HCT116 (cell line): ENCODE data around the gene KRT2. TPM values are rescaled to one million over a fixed set of nuclear protein-coding genes. Genes with fewer than 3 reads are reported as not detected.

ENCODE experiments used
- ATAC-seq: fragments of 200-7000 bp; cut with Tn5 transposase; 2 replicates; pipeline ENCODE4 v1.9.1; 2020; ENCODE audit warnings: mild to moderate bottlenecking, moderate library complexity
- BruUV-seq: library from RNA; stranded (reverse); fragments of 400-500 nt; replicated peaks from 2 replicates; lab custom pipeline; 2021; lab: Mats Ljungman, UMichigan
- CTCF ChIA-PET: fragments of 300-600 bp; sonication (Branson Sonifier 250); formaldehyde crosslinking; loops from one replicate; lab custom pipeline; 2021; ENCODE audit warnings: antibody characterized with exemption; lab: Charles Lee
- POLR2A ChIA-PET: fragments of 300-600, 350-600 bp; sonication (Branson Sonifier 250); formaldehyde crosslinking; loops from one replicate; lab custom pipeline; 2021; ENCODE audit warnings: antibody characterized with exemption; lab: Charles Lee
- RAD21 ChIA-PET, 2 experiments: fragments of 300-600 bp; sonication (Branson Sonifier 250); formaldehyde crosslinking; loops; one replicate each; lab custom pipeline; 2023; ENCODE audit warnings: low total read pairs in 2 of 2; ENCODE audit not compliant: uncharacterized antibody in 2 of 2, unreplicated experiment in 2 of 2, low non-redundant PET in 1 of 2; lab: Charles Lee
- DNase-seq: peaks from one replicate; pipeline ENCODE4 v3.0.0-alpha.2; 2010; ENCODE audit warnings: low read depth, low spot score
- H2AFZ ChIP-seq: fragments of 200-600 bp; shearing (Covaris generic), sonication (generic); 2 replicates; pipeline ENCODE4 v1.6.1; 2017; ENCODE audit warnings: low read depth, mixed run types, mixed read lengths, antibody characterized with exemption, low read length; ENCODE audit not compliant: poor library complexity, severe bottlenecking
- H3K27ac ChIP-seq: 2 replicates; pipeline ENCODE4 v1.5.1; 2012; ENCODE audit warnings: low read depth, low read length
- H3K27me3 ChIP-seq: fragments of 200-600 bp; sonication (generic); 2 replicates; pipeline ENCODE4 v1.6.1; 2016; ENCODE audit warnings: mixed run types, low read length, mixed read lengths; ENCODE audit not compliant: insufficient read depth
- H3K36me3 ChIP-seq, 2 experiments: fragments of 200-500 bp in 1 of 2; fragments of 200-600 bp in 1 of 2; sonication (Bioruptor generic) in 1 of 2; sonication (generic) in 1 of 2; 2 replicates each; pipeline versions ENCODE4 v1.5.1 to v1.6.1; 2014 to 2016; ENCODE audit warnings: low read length in 2 of 2, inconsistent platforms in 1 of 2, mixed read lengths in 1 of 2, mixed run types in 1 of 2; ENCODE audit not compliant: insufficient read depth in 2 of 2, control insufficient read depth in 1 of 2
- H3K4me1 ChIP-seq, 2 experiments: fragments of 200-600 bp in 1 of 2; sonication (generic) in 1 of 2; 2 replicates each; pipeline versions ENCODE4 v1.5.1 to v1.6.1; 2012 to 2017; ENCODE audit warnings: low read length in 2 of 2, inconsistent platforms in 1 of 2, mild to moderate bottlenecking in 1 of 2, mixed read lengths in 1 of 2, mixed run types in 1 of 2, moderate library complexity in 1 of 2; ENCODE audit not compliant: insufficient read depth in 2 of 2, control insufficient read depth in 1 of 2
- H3K4me2 ChIP-seq: fragments of 200-600 bp; sonication (generic); 2 replicates; pipeline ENCODE4 v1.6.1; 2017; ENCODE audit warnings: mixed run types, low read length, mixed read lengths
- H3K4me3 ChIP-seq, 2 experiments: fragments of 200-600 bp in 1 of 2; sonication (generic) in 1 of 2; replicated peaks in 1 of 2; 2 replicates each; pipeline ENCODE4 v1.5.1; 2011 to 2016; ENCODE audit warnings: low read length in 2 of 2, control low read depth in 1 of 2, low read depth in 1 of 2, mild to moderate bottlenecking in 1 of 2, mixed read lengths in 1 of 2, mixed run types in 1 of 2
- H3K79me2 ChIP-seq: fragments of 200-600 bp; sonication (generic); 2 replicates; pipeline ENCODE4 v1.6.1; 2017; ENCODE audit warnings: mild to moderate bottlenecking, mixed run types, low read length, moderate library complexity, mixed read lengths; ENCODE audit not compliant: insufficient read depth
- H3K9ac ChIP-seq: fragments of 200-600 bp; sonication (generic); 2 replicates; pipeline ENCODE4 v1.6.1; 2016; ENCODE audit warnings: low read length, mixed read lengths
- H3K9me2 ChIP-seq: fragments of 200-600 bp; sonication (generic), shearing (Covaris generic); 2 replicates; pipeline ENCODE4 v1.6.1; 2017; ENCODE audit warnings: mixed run types, mild to moderate bottlenecking, moderate library complexity; ENCODE audit not compliant: insufficient read depth
- H3K9me3 ChIP-seq, 2 experiments: fragments of 200-500 bp in 1 of 2; fragments of 200-600 bp in 1 of 2; sonication (Bioruptor generic) in 1 of 2; sonication (generic) in 1 of 2; 2 replicates each; pipeline ENCODE4 v1.6.1; 2014 to 2017; ENCODE audit warnings: low read length in 2 of 2, mixed read lengths in 2 of 2, inconsistent platforms in 1 of 2, low read depth in 1 of 2, mild to moderate bottlenecking in 1 of 2, mixed run types in 1 of 2, moderate library complexity in 1 of 2; ENCODE audit not compliant: control insufficient read depth in 1 of 2, insufficient read depth in 1 of 2
- H4K20me1 ChIP-seq: fragments of 200-600 bp; sonication (generic), shearing (Covaris generic); 2 replicates; pipeline ENCODE4 v1.6.1; 2017; ENCODE audit warnings: mixed run types, mild to moderate bottlenecking, moderate library complexity; ENCODE audit not compliant: insufficient read depth
- ATF3 ChIP-seq: IDR thresholded peaks from 2 replicates; pipeline ENCODE4 v1.6.1; 2012
- CBX3 ChIP-seq: IDR thresholded peaks from 2 replicates; pipeline ENCODE4 v1.6.1; 2012; ENCODE audit warnings: low read depth
- CTCF ChIP-seq, 3 experiments: fragments of 200-600 bp in 1 of 3; sonication (generic) in 1 of 3; IDR thresholded peaks in 2 of 3; conservative IDR thresholded peaks in 1 of 3; 2 replicates each; pipeline ENCODE4 v1.5.1; 2012 to 2017; ENCODE audit warnings: low read depth in 2 of 3, low read length in 2 of 3, antibody characterized with exemption in 1 of 3, borderline replicate concordance in 1 of 3, control low read depth in 1 of 3, mild to moderate bottlenecking in 1 of 3, mixed read lengths in 1 of 3, mixed run types in 1 of 3, moderate library complexity in 1 of 3; ENCODE audit not compliant: insufficient read depth in 1 of 3
- EGR1 ChIP-seq: IDR thresholded peaks from 2 replicates; pipeline ENCODE4 v1.6.1; 2012; ENCODE audit warnings: low read depth
- ELF1 ChIP-seq: IDR thresholded peaks from 2 replicates; pipeline ENCODE4 v1.6.1; 2012; ENCODE audit warnings: low read depth, borderline replicate concordance
- EZH2phosphoT487 ChIP-seq: fragments of 200-600 bp; IDR thresholded peaks from 2 replicates; pipeline ENCODE4 v1.6.1; 2018; ENCODE audit warnings: antibody characterized with exemption, borderline replicate concordance
- FOSL1 ChIP-seq: IDR thresholded peaks from 2 replicates; pipeline ENCODE4 v1.6.1; 2012; ENCODE audit warnings: low read depth
- JUND ChIP-seq: IDR thresholded peaks from 2 replicates; pipeline ENCODE4 v1.6.1; 2012
- MAX ChIP-seq: IDR thresholded peaks from 2 replicates; pipeline ENCODE4 v1.6.1; 2012
- POLR2A ChIP-seq: IDR thresholded peaks from 2 replicates; pipeline ENCODE4 v1.7.0; 2011; ENCODE audit warnings: borderline replicate concordance; ENCODE audit not compliant: insufficient read depth, insufficient read length; ENCODE audit errors: extremely low read depth
- POLR2AphosphoS5 ChIP-seq: IDR thresholded peaks from 2 replicates; pipeline ENCODE4 v1.6.1; 2011; ENCODE audit warnings: mild to moderate bottlenecking, low read depth, low read length, moderate library complexity
- SIN3A ChIP-seq: IDR thresholded peaks from 2 replicates; pipeline ENCODE4 v1.6.1; 2012; ENCODE audit warnings: low read depth
- SP1 ChIP-seq: IDR thresholded peaks from 2 replicates; pipeline ENCODE4 v1.6.1; 2012; ENCODE audit warnings: low read depth
- TCF7L2 ChIP-seq: IDR thresholded peaks from 2 replicates; pipeline ENCODE4 v1.7.0; 2011; ENCODE audit warnings: borderline replicate concordance, inconsistent platforms; ENCODE audit not compliant: insufficient read depth, insufficient read length; ENCODE audit errors: extremely low read depth
- YY1 ChIP-seq: IDR thresholded peaks from 2 replicates; pipeline ENCODE4 v1.6.1; 2011; ENCODE audit warnings: low read length, low read depth, moderate library complexity, mild to moderate bottlenecking; ENCODE audit not compliant: insufficient replicate concordance; ENCODE audit errors: extremely low read depth
- ZFX ChIP-seq: fragments of 450-650 bp; IDR thresholded peaks from 2 replicates; pipeline ENCODE4 v1.6.1; 2017
- ZNF274 ChIP-seq: fragments of 200-500 bp; sonication (Bioruptor generic); IDR thresholded peaks from 2 replicates; pipeline ENCODE4 v1.6.1; 2014; ENCODE audit warnings: mild to moderate bottlenecking, low read depth, low read length, inconsistent platforms
- intact Hi-C: fragments of 100-400 bp; cut with micrococcal nuclease; formaldehyde crosslinking; loops from 2 replicates; pipeline ENCODE4 v1.10.0; 2022
- total RNA-seq: library from RNA; stranded (reverse); gene quantifications from one replicate; pipeline ENCODE4 v1.2.1, GENCODE V29; 2021; ENCODE audit not compliant: unreplicated experiment

Gene KRT2
- total RNA-seq, 1 experiment from 2014 or later = not detected

- H3K79me2 ChIP-seq = no peaks in the 10 kb centered on the region
- intact Hi-C loops = no loop called here
- no peaks in the 10 kb centered on the region for H3K36me3 ChIP-seq
- H3K9ac ChIP-seq = no peak overlapping the region
- H3K4me1 ChIP-seq = peaks cover 15 to 21% of the 10 kb centered on the region in 2 experiments
- POLR2A ChIA-PET = no interaction called here
- no peaks in the 10 kb centered on the region for H4K20me1 ChIP-seq
- 0 out of 2 replicates have a peak, but pooled peaks cover 3% of the 10 kb centered on the region for H3K27me3 ChIP-seq
- CTCF ChIA-PET = interaction anchor here (1.1 to 2.3 kb wide), 3 partner anchors 11 to 260 kb away, joined by 3 to 7 read pairs (median 4); no protein-coding TSS in a partner anchor
- H3K9me2 ChIP-seq = no peaks in the 10 kb centered on the region
- BruUV-seq = no TSS peak
- 0 out of 2 replicates have a peak, but pooled peaks have one; percentile 42 for TF ChIP-seq MAX
- TF ChIP-seq JUND = peak; percentile 53; the same call in 1 of the 2 replicates
- TF ChIP-seq CBX3 = peak; percentile 59; the same call in 1 of the 2 replicates
- TF ChIP-seq ELF1 = no peak
- TF ChIP-seq SP1 = peak; percentile 41; the same call in 1 of the 2 replicates
- no peak; the same call in 1 of the 2 replicates for TF ChIP-seq SIN3A
- TF ChIP-seq FOSL1 = peak; percentile 75
- TF ChIP-seq, all 23 proteins: peak for 5
- ATAC-seq (peak; percentile 83), DNase-seq (peak; percentile 28)
- Histone ChIP-seq H3K4me3 (no peak overlapping the region), H3K9me3 (no peaks in the 10 kb centered on the region), H3K27ac (no peak overlapping the region), H2AFZ (no peak overlapping the region), H3K4me2 (peak overlapping the region; percentile 60)
- RAD21 ChIA-PET = interaction anchor here in 1 of 2 experiments (0.7 kb wide), 1 partner anchor 260 kb away, joined by 4 read pairs; no protein-coding TSS in a partner anchor
These were observed 3.7 kb upstream of the KRT2 start for GRCh38 chr12:52655720-52656124.

GRCh38 chr12:52655251-52655650, 3.2 kb upstream of the KRT2 start:
- no peaks in the 10 kb centered on the region for H3K79me2 ChIP-seq
- ATAC-seq (peak; percentile 30), DNase-seq (no peak)
- H3K4me2 ChIP-seq = peak overlapping the region; percentile 60
- no peaks in the 10 kb centered on the region for H3K9me2 ChIP-seq
- H3K4me1 ChIP-seq = peaks cover 15 to 21% of the 10 kb centered on the region in 2 experiments
- H2AFZ ChIP-seq = no peak overlapping the region
- no peak overlapping the region for H3K27ac ChIP-seq
- no peaks in the 10 kb centered on the region for H3K9me3 ChIP-seq
- H3K36me3 ChIP-seq = no peaks in the 10 kb centered on the region
- H3K27me3 ChIP-seq = 0 out of 2 replicates have a peak, but pooled peaks cover 3% of the 10 kb centered on the region
- no peaks in the 10 kb centered on the region for H4K20me1 ChIP-seq
- RAD21 ChIA-PET = interaction anchor here in 1 of 2 experiments (0.7 kb wide), 1 partner anchor 259 kb away, joined by 4 read pairs; no protein-coding TSS in a partner anchor
- CTCF ChIA-PET = interaction anchor here (1.1 kb wide), 2 partner anchors 216 to 259 kb away, joined by 3 to 4 read pairs; no protein-coding TSS in a partner anchor
- H3K4me3 ChIP-seq = no peak overlapping the region
- BruUV-seq = no TSS peak
- intact Hi-C loops = no loop called here
- POLR2A ChIA-PET = no interaction called here
- H3K9ac ChIP-seq = no peak overlapping the region
- TF ChIP-seq ZFX = no peak
- TF ChIP-seq POLR2A = no peak
- TF ChIP-seq POLR2AphosphoS5 = no peak
- no peak for TF ChIP-seq ATF3
- TF ChIP-seq ELF1 = no peak
- TF ChIP-seq TCF7L2 = no peak
- TF ChIP-seq EZH2phosphoT487 = no peak
- TF ChIP-seq EGR1 = no peak
- no peak for TF ChIP-seq CTCF (IDR thresholded peaks at IDR 0.05 in 2 of 3, conservative IDR thresholded peaks at IDR 0.05 in 1 of 3; ENCODE audit: borderline replicate concordance in 1 of 3, insufficient read depth in 1 of 3, low read depth in 2 of 3, low read length in 2 of 3)
- no peak for TF ChIP-seq FOSL1
- no peak for TF ChIP-seq YY1
- TF ChIP-seq ZNF274 = no peak
- TF ChIP-seq SP1 = no peak
